Mammary epithelial cell (primary cell): ENCODE results near the gene NDUFV1.

Source experiments
- CTCF ChIP-seq, 2 donors: IDR thresholded peaks in 1 of 2; conservative IDR thresholded peaks in 1 of 2; 2 replicates each; pipeline ENCODE4 v1.5.1; 2011 to 2012; ENCODE audit warnings: inconsistent platforms in 2 of 2, low read length in 2 of 2, mild to moderate bottlenecking in 2 of 2, control low read depth in 1 of 2, low read depth in 1 of 2; ENCODE audit not compliant: insufficient read depth in 1 of 2; ENCODE audit errors: extremely low read depth in 1 of 2
- EZH2 ChIP-seq: IDR thresholded peaks from 2 replicates; pipeline ENCODE4 v1.6.1; 2012; ENCODE audit warnings: low read length, inconsistent platforms, borderline replicate concordance

GRCh38 chr11:67630943-67631331, 24.2 kb downstream of the NDUFV1 start:
- TF ChIP-seq CTCF (conservative IDR thresholded peaks at IDR 0.05 in 1 of 2, IDR thresholded peaks at IDR 0.05 in 1 of 2; ENCODE audit: extremely low read depth in 1 of 2, insufficient read depth in 1 of 2, low read depth in 1 of 2, low read length in 2 of 2): no peak
- TF ChIP-seq EZH2: no peak
